Liver (tissue), 9 donors: ENCODE measurements around the gene IL1RAPL1. TPM values are rescaled to one million over a fixed set of nuclear protein-coding genes. Genes with fewer than 3 reads are reported as not detected.

Source experiments
- DNase-seq: peaks from one replicate; pipeline ENCODE4 v3.0.0-alpha.2; 2017; ENCODE audit warnings: low spot score
- H3K27ac ChIP-seq, 2 donors: one replicate each; pipeline ENCODE4 v1.7.0; 2013; ENCODE audit warnings: inconsistent platforms in 2 of 2, low read length in 2 of 2, control low read depth in 1 of 2, low read depth in 1 of 2, mild to moderate bottlenecking in 1 of 2
- H3K27me3 ChIP-seq, 4 donors: one replicate each; pipeline versions ENCODE4 v1.6.1 to v1.7.0; 2013; ENCODE audit warnings: low read length in 3 of 4, inconsistent platforms in 1 of 4, mild to moderate bottlenecking in 1 of 4, moderate library complexity in 1 of 4; ENCODE audit not compliant: control insufficient read depth in 4 of 4, insufficient read depth in 4 of 4
- H3K36me3 ChIP-seq, 4 donors: one replicate each; pipeline versions ENCODE4 v1.6.1 to v1.7.0; 2013; ENCODE audit warnings: low read length in 3 of 4, mild to moderate bottlenecking in 3 of 4, low read depth in 1 of 4, moderate library complexity in 1 of 4; ENCODE audit not compliant: control insufficient read depth in 4 of 4, insufficient read depth in 3 of 4
- H3K4me1 ChIP-seq, 4 donors: one replicate each; pipeline versions ENCODE4 v1.6.1 to v1.7.0; 2013; ENCODE audit warnings: low read length in 3 of 4, mild to moderate bottlenecking in 3 of 4, moderate library complexity in 1 of 4; ENCODE audit not compliant: control insufficient read depth in 4 of 4, insufficient read depth in 4 of 4
- H3K4me3 ChIP-seq, 3 donors: one replicate each; pipeline versions ENCODE4 v1.6.1 to v1.7.0; 2013; ENCODE audit warnings: low read length in 3 of 3, control low read depth in 1 of 3, low read depth in 1 of 3, mild to moderate bottlenecking in 1 of 3
- H3K9ac ChIP-seq, 2 donors: one replicate each; pipeline ENCODE4 v1.7.0; 2013; ENCODE audit warnings: low read length in 2 of 2, mild to moderate bottlenecking in 2 of 2, moderate library complexity in 2 of 2, control low read depth in 1 of 2, low read depth in 1 of 2
- H3K9me3 ChIP-seq, 4 donors: one replicate each; pipeline versions ENCODE4 v1.6.1 to v1.7.0; 2013; ENCODE audit warnings: low read length in 3 of 4; ENCODE audit not compliant: control insufficient read depth in 4 of 4
- ATF3 ChIP-seq: IDR thresholded peaks from 2 replicates; pipeline ENCODE4 v1.6.1; 2016; ENCODE audit warnings: antibody characterized with exemption
- CTCF ChIP-seq: fragments of 150-350 bp; IDR thresholded peaks from 2 replicates; pipeline ENCODE4 v1.5.1; 2017; ENCODE audit warnings: improper control_type of control experiment, low read depth, low read length; ENCODE audit not compliant: missing input control
- EGR1 ChIP-seq, 2 donors: IDR thresholded peaks; 2 replicates each; pipeline ENCODE4 v1.6.1; 2016 to 2018; ENCODE audit warnings: antibody characterized with exemption in 2 of 2, low read depth in 2 of 2
- FOXA1 ChIP-seq: IDR thresholded peaks from 2 replicates; pipeline ENCODE4 v1.6.1; 2016; ENCODE audit warnings: antibody characterized with exemption
- FOXA2 ChIP-seq: IDR thresholded peaks from 2 replicates; pipeline ENCODE4 v1.6.1; 2016; ENCODE audit warnings: antibody characterized with exemption
- GABPA ChIP-seq, 2 donors: IDR thresholded peaks in 1 of 2; conservative IDR thresholded peaks in 1 of 2; 2 replicates each; pipeline ENCODE4 v1.6.1; 2016; ENCODE audit warnings: antibody characterized with exemption in 2 of 2, mild to moderate bottlenecking in 1 of 2, moderate library complexity in 1 of 2
- HNF4A ChIP-seq, 2 donors: conservative IDR thresholded peaks; 2 replicates each; pipeline ENCODE4 v1.6.1; 2016; ENCODE audit warnings: antibody characterized with exemption in 2 of 2, mild to moderate bottlenecking in 2 of 2
- HNF4G ChIP-seq: IDR thresholded peaks from 2 replicates; pipeline ENCODE4 v1.6.1; 2016; ENCODE audit warnings: antibody characterized with exemption
- JUND ChIP-seq, 2 donors: IDR thresholded peaks; 2 replicates each; pipeline ENCODE4 v1.6.1; 2016; ENCODE audit warnings: antibody characterized with exemption in 2 of 2
- MAX ChIP-seq: IDR thresholded peaks from 2 replicates; pipeline ENCODE4 v1.6.1; 2016; ENCODE audit warnings: antibody characterized with exemption
- NR2F2 ChIP-seq: IDR thresholded peaks from 2 replicates; pipeline ENCODE4 v1.6.1; 2016; ENCODE audit warnings: antibody characterized with exemption
- RAD21 ChIP-seq, 2 donors: IDR thresholded peaks; 2 replicates each; pipeline ENCODE4 v1.6.1; 2016; ENCODE audit warnings: antibody characterized with exemption in 2 of 2, mild to moderate bottlenecking in 2 of 2
- REST ChIP-seq: IDR thresholded peaks from 2 replicates; pipeline ENCODE4 v1.6.1; 2016; ENCODE audit warnings: antibody characterized with exemption, mild to moderate bottlenecking
- RXRA ChIP-seq, 2 donors: IDR thresholded peaks; 2 replicates each; pipeline ENCODE4 v1.6.1; 2017 to 2018; ENCODE audit warnings: antibody characterized with exemption in 2 of 2, mild to moderate bottlenecking in 1 of 2
- SP1 ChIP-seq: IDR thresholded peaks from 2 replicates; pipeline ENCODE4 v1.6.1; 2018; ENCODE audit warnings: antibody characterized with exemption, mild to moderate bottlenecking
- TAF1 ChIP-seq: conservative IDR thresholded peaks from 2 replicates; pipeline ENCODE4 v1.6.1; 2016; ENCODE audit warnings: antibody characterized with exemption, mild to moderate bottlenecking
- YY1 ChIP-seq: IDR thresholded peaks from 2 replicates; pipeline ENCODE4 v1.6.1; 2016; ENCODE audit warnings: antibody characterized with exemption, mild to moderate bottlenecking
- ZBTB33 ChIP-seq: IDR thresholded peaks from 2 replicates; pipeline ENCODE4 v1.6.1; 2016; ENCODE audit warnings: antibody characterized with exemption
- WGBS: extraction: QIAGEN DNeasy Blood & Tissue Kit; methylation state at CpG from one replicate; pipeline ENCODE4 v1.1.7; 2013; 5-methylcytosine and 5-hydroxymethylcytosine counted together
- polyA plus RNA-seq, 2 donors: library from polyadenylated mRNA; stranded (reverse) in 1 of 2; unstranded in 1 of 2; fragments of 200-250 nt in 1 of 2; fragments of >200 nt in 1 of 2; fragmentation: Nextera tagmentation in 1 of 2; extraction: Ambion mirVana in 1 of 2; gene quantifications; one replicate each; pipeline versions ENCODE4 v1.2.1 to v1.2.3, GENCODE V29; 2013 to 2015
- total RNA-seq, 2 donors: library from RNA; depleted of rRNA; stranded (reverse); fragments of >200 nt; gene quantifications; one replicate each; pipeline ENCODE4 v1.2.3, GENCODE V29; 2014
- donor health status: healthy.
- donor health status: healthy.
- donor health status: healthy.
- donor health status: healthy.
- donor health status: healthy.

Gene IL1RAPL1
- total and polyA plus RNA-seq, 4 donors = 0.08 to 0.33 TPM; not detected in 2

- no peak for DNase-seq
- peaks cover 0 to 3% (median 0%) of the 10 kb centered on the region in 4 donors for H3K27me3 ChIP-seq
Observed at GRCh38 chrX:28585767-28586166, 1.5 kb upstream of the IL1RAPL1 start.

More at GRCh38 chrX:28585767-28586166, 1.5 kb upstream of the IL1RAPL1 start:
- TF ChIP-seq RAD21 (IDR thresholded peaks at IDR 0.05) (no peak), JUND (IDR thresholded peaks at IDR 0.05) (no peak), ZBTB33 (no peak), EGR1 (IDR thresholded peaks at IDR 0.05; ENCODE audit: low read depth in 2 of 2) (no peak), HNF4A (conservative IDR thresholded peaks at IDR 0.05) (no peak), SP1 (no peak), FOXA2 (no peak), CTCF (no peak), TAF1 (no peak), MAX (no peak), GABPA (IDR thresholded peaks at IDR 0.05 in 1 of 2, conservative IDR thresholded peaks at IDR 0.05 in 1 of 2) (no peak), ATF3 (no peak), NR2F2 (no peak), FOXA1 (no peak), REST (no peak), HNF4G (no peak), YY1 (no peak), RXRA (IDR thresholded peaks at IDR 0.05) (no peak)
- Histone ChIP-seq H3K4me1 (peaks cover 0 to 3% (median 0%) of the 10 kb centered on the region in 4 donors), H3K27ac (no peak overlapping the region), H3K9ac (no peak overlapping the region), H3K4me3 (peak overlapping the region in 1 of 3 donors; percentile 44), H3K9me3 (no peaks in the 10 kb centered on the region), H3K36me3 (no peaks in the 10 kb centered on the region)
- 41% methylated on average over 10 of the region's 10 CpGs for WGBS
